Brain microvascular endothelial cell (primary cell): ENCODE results near the gene SLC8A2.
"Not testable (repeated sequence)": the region's sequence is repeated elsewhere in the genome, so short reads cannot be mapped to it uniquely, and the experiment has no call there.

Experiments
- DNase-seq: peaks from one replicate; pipeline ENCODE4 v3.0.0-alpha.2; 2020
- H3K27ac ChIP-seq: fragments of 250-450 bp; sonication (Bioruptor Pico); 2 replicates; pipeline ENCODE4 v1.5.1; 2020; ENCODE audit warnings: mild to moderate bottlenecking, moderate library complexity
- H3K27me3 ChIP-seq: fragments of 250-450 bp; sonication (Bioruptor Pico); replicated peaks from 2 replicates; pipeline ENCODE4 v1.5.1; 2020; ENCODE audit warnings: mild to moderate bottlenecking
- H3K36me3 ChIP-seq: fragments of 250-450 bp; sonication (Bioruptor Pico); replicated peaks from 2 replicates; pipeline ENCODE4 v1.5.1; 2020; ENCODE audit warnings: mild to moderate bottlenecking
- H3K4me3 ChIP-seq: 2 replicates; pipeline ENCODE4 v1.5.1; 2011; ENCODE audit warnings: low read depth, mild to moderate bottlenecking, control low read depth, low read length, moderate library complexity
- in situ Hi-C: cut with HindIII; loops from 2 replicates; pipeline ENCODE4 v1.10.0; 2017; ENCODE audit warnings: low sequenced_read_pairs, low pct_ligation_motif_present
- TF ChIP-seq, protein P1 (sequence below): IDR thresholded peaks from 2 replicates; pipeline ENCODE4 v1.5.1; 2011; ENCODE audit warnings: low read depth, mild to moderate bottlenecking, moderate library complexity, low read length, control low read depth, inconsistent platforms; ENCODE audit errors: missing control alignments

The SLC8A2 gene

DNA sequence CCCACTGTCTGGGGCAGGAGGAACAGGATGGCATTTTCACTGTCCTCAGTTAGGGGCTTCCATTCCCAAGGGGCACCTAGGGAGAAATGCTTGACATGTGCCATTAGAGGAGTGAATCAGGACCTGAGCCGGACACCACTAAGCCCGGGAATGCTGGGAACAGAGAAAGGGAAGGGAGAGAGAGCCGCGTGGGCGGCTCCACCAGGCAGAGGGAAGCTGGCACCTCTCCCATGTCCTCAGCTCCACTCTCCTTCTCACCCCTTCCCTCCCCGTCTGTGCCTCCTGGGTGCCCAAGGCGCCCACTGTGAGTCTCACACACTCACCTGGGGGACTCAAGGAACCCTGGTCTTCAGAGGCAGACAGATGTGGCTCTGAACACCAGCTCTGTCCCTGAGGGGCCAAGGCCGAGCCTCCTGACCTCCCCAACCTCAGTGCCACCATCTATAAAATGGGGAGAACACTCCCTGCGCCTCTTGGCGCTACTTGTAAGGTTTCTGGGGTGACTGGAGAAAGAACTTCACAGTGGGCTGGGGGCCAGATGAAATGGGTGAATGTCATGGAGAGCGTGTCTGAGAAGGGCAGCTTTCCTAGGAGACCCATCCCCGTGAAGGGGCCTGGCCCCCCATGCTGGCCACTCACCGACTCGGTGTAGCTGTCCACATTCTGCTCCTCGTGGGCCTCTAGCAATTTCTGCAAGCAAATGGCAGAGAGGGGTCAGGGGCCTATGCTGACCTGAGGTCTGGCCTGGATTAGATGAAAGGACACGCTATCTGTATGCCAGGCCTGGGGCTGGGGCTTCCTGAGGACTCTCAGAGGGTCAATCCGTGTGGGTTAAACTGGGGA lies 17.6 kb upstream of the SLC8A2 start:
- in situ Hi-C loops = no loop called here
- H3K4me3 ChIP-seq = no peak overlapping the region
- peaks cover 18% of the 10 kb centered on the region for H3K36me3 ChIP-seq
- no peak for DNase-seq
- no peaks in the 10 kb centered on the region for H3K27me3 ChIP-seq
- no peak overlapping the region for H3K27ac ChIP-seq
- TF ChIP-seq, protein P1, sequence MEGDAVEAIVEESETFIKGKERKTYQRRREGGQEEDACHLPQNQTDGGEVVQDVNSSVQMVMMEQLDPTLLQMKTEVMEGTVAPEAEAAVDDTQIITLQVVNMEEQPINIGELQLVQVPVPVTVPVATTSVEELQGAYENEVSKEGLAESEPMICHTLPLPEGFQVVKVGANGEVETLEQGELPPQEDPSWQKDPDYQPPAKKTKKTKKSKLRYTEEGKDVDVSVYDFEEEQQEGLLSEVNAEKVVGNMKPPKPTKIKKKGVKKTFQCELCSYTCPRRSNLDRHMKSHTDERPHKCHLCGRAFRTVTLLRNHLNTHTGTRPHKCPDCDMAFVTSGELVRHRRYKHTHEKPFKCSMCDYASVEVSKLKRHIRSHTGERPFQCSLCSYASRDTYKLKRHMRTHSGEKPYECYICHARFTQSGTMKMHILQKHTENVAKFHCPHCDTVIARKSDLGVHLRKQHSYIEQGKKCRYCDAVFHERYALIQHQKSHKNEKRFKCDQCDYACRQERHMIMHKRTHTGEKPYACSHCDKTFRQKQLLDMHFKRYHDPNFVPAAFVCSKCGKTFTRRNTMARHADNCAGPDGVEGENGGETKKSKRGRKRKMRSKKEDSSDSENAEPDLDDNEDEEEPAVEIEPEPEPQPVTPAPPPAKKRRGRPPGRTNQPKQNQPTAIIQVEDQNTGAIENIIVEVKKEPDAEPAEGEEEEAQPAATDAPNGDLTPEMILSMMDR = no peak

DNA sequence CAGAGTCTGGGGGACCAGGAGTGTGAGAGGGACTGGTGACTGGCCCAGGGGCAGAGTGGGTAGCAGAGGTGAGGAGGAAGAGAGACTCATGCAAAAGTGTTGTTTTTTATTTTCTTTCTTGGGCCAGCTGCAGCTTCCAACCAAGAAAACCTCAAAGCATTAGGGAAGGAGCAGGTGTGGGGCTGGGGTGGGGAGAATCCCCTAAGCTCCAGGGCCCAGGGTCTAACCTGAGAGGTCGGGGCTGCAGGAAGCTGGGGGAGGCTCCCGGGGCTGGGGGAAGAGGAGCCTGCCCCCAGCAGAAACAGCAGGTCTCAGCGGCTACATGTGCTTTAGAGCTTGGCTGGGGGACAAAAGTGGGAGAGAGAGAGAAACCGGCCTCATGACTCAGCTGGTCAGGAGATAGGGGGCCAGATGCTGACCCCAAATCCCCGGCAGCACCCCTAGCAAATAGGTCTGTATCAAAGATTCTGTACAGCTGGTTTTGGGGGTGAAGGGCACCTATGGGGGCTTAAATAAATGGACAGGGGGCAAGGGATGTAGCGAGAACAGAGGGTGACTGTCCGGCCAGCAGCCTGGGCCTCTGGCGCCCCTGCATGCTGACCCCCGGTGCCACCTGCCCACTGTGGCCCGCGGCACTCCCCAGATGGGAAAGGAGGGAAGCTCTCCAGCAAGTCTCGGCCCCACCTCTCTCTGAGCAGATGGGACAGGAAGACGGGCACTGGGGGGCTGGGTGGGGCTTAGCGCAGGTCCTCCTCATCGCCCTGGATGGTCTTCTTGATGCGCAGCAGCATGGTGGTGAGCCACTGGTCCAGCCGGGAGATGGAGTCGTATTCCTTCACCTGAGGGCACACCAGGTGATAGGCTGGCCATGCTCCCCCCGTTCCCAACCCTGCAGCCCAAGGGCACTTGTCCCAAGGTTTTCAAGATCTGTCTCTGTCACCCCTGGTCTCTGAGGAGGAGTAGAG lies 16.1 kb upstream of the SLC8A2 start:
- Histone ChIP-seq H3K4me3 (no peak overlapping the region), H3K36me3 (peaks cover 11% of the 10 kb centered on the region), H3K27ac (no peak overlapping the region)

DNA sequence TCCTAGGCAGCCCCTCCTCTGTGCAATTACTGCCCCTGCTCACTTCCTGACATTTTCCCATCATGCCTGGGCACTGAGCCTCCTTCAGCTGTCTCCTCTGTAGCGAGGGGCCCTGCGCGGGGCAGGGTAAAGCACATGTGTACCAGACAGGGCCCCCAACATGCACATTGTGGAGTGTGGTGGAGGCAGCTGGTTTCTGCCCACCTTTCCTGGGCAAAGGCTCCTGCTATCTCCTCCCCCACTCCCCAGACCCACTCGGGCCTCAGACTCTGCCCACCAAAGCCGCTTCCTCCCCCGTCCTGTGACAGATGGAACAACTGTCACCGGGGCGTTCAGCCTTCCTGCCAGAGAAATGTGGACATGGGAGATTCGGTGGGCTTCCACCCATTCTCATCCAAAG lies 15.2 kb upstream of the SLC8A2 start:
- Histone ChIP-seq H3K27me3 (no peaks in the 10 kb centered on the region), H3K27ac (no peak overlapping the region), H3K4me3 (no peak overlapping the region), H3K36me3 (peaks cover 4% of the 10 kb centered on the region)
- TF ChIP-seq, protein P1 = no peak
- no peak for DNase-seq
- in situ Hi-C loops = no loop called here

More for the DNA sequence above, 16.1 kb upstream of the SLC8A2 start:
- TF ChIP-seq, protein P1 = no peak
- in situ Hi-C loops = no loop called here
- no peaks in the 10 kb centered on the region for H3K27me3 ChIP-seq
- DNase-seq = no peak

DNA sequence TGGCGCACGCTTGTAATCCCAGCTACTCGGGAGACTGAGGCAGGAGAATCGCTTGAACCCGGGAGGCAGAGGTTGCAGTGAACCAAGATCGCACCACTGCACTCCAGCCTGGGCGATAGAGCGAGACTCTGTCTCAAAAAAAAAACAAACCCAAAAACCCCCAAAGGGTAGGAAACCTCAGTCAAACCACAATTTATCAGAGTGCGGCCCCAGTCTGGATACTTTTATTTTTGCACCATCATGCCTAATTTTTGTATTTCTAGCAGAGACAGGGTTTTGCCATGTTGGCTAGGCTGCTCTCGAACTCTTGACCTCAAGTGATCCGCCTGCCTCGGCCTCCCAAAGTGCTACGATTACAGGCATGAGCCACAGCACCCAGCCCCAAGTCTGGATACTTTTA lies 14.5 kb upstream of the SLC8A2 start:
- in situ Hi-C loops, H3K4me3 ChIP-seq, DNase-seq, H3K36me3 ChIP-seq, H3K27ac ChIP-seq, H3K27me3 ChIP-seq: not testable (repeated sequence)

DNA sequence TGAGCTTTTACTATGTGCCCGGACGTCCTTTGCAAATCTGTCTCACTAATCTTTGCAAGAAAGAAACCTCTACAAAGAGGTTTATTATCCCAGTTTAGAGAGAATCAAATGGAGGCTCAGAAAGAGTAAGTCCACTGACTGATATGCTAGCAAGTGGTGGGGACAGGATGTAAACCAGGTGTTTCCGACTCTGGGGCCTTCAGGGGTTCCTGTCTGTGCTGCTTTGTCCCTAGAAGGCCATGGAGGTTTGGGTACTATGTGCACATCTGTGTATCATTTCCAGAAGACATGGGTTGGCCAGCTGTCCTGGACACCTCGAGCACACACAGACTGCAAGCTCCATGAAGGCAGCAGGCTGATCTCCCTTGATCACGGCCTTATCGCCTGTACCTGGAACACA lies 13.5 kb upstream of the SLC8A2 start:
- H3K27ac ChIP-seq = no peak overlapping the region
- peaks cover 4% of the 10 kb centered on the region for H3K36me3 ChIP-seq
- H3K27me3 ChIP-seq = no peaks in the 10 kb centered on the region
- H3K4me3 ChIP-seq = no peak overlapping the region
- no peak for DNase-seq
- TF ChIP-seq, protein P1 = no peak
- in situ Hi-C loops = no loop called here
